Esophagus muscularis mucosa (tissue), 3 donors: ENCODE measurements around the gene ZNF366.

Source experiments
- POLR2A ChIP-seq: fragments of 450-650 bp; IDR thresholded peaks from one replicate; pipeline ENCODE4 v1.6.1; 2017; ENCODE audit warnings: antibody characterized with exemption, moderate library complexity, mild to moderate bottlenecking, low read depth
- POLR2AphosphoS5 ChIP-seq, 2 donors: sonication (generic); formaldehyde crosslinking; IDR thresholded peaks; one replicate each; pipeline ENCODE4 v1.6.1; 2017; ENCODE audit warnings: antibody characterized with exemption in 2 of 2
- TF ChIP-seq, protein P1 (sequence below), 3 experiments: fragments of 200-600 bp in 2 of 3; fragments of 450-650 bp in 1 of 3; sonication (generic) in 2 of 3; IDR thresholded peaks; one replicate each; pipeline ENCODE4 v1.5.1; 2017 to 2019; ENCODE audit warnings: antibody characterized with exemption in 3 of 3, mild to moderate bottlenecking in 2 of 3, moderate library complexity in 1 of 3

DNA sequence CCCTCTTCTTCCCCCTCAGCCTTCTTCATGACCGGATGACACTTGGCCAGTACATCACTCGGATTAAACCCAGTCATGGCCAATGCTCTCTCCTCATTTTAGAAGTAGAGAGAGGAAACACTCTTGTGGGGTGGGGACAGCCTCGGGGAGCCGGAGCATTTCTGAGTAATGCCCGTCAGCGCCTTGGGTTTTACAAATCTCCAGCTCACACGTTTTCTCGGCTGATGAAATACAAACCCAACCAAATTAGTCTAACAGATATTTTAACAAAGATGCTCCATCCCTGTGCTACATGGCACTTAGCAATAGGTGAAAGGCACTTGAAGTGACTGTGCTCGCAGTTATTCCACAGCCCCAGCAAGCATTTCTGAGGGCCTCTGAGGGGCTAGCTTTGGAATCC, 51.7 kb downstream of the ZNF366 start:
- TF ChIP-seq, protein P1, sequence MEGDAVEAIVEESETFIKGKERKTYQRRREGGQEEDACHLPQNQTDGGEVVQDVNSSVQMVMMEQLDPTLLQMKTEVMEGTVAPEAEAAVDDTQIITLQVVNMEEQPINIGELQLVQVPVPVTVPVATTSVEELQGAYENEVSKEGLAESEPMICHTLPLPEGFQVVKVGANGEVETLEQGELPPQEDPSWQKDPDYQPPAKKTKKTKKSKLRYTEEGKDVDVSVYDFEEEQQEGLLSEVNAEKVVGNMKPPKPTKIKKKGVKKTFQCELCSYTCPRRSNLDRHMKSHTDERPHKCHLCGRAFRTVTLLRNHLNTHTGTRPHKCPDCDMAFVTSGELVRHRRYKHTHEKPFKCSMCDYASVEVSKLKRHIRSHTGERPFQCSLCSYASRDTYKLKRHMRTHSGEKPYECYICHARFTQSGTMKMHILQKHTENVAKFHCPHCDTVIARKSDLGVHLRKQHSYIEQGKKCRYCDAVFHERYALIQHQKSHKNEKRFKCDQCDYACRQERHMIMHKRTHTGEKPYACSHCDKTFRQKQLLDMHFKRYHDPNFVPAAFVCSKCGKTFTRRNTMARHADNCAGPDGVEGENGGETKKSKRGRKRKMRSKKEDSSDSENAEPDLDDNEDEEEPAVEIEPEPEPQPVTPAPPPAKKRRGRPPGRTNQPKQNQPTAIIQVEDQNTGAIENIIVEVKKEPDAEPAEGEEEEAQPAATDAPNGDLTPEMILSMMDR (IDR thresholded peaks at IDR 0.05) = no peak
- no peak for TF ChIP-seq POLR2A
- no peak for TF ChIP-seq POLR2AphosphoS5 (IDR thresholded peaks at IDR 0.05)
